GM12872 (cell line): ENCODE results near the gene MAGOHB.

Source experiments
- CTCF ChIP-seq: IDR thresholded peaks from 3 replicates; pipeline ENCODE4 v1.5.1; 2011; ENCODE audit warnings: low read depth, mild to moderate bottlenecking, low read length, moderate library complexity; ENCODE audit not compliant: insufficient read depth

The MAGOHB gene

GRCh38 chr12:10621278-10621677 lies 7.9 kb upstream of the MAGOHB start:
- TF ChIP-seq CTCF, result no peak

GRCh38 chr12:10620078-10620779 lies 6.8 kb upstream of the MAGOHB start:
- TF ChIP-seq CTCF, result no peak

GRCh38 chr12:10618338-10618987 lies 5.1 kb upstream of the MAGOHB start:
- no peak for TF ChIP-seq CTCF

GRCh38 chr12:10617863-10618262 lies 4.5 kb upstream of the MAGOHB start:
- no peak for TF ChIP-seq CTCF

- no peak for TF ChIP-seq CTCF
Measured at GRCh38 chr12:10615532-10615931, 2.1 kb upstream of the MAGOHB start.

GRCh38 chr12:10614056-10614370 lies 604 bp upstream of the MAGOHB start:
- TF ChIP-seq CTCF, result no peak

GRCh38 chr12:10612984-10613348 lies 443 bp downstream of the MAGOHB start:
- TF ChIP-seq CTCF, result no peak

GRCh38 chr12:10612110-10612509 lies 1.3 kb downstream of the MAGOHB start:
- no peak for TF ChIP-seq CTCF
